Peyer's patch (tissue), 4 donors: ENCODE data around the gene YIPF3.

ENCODE experiments used
- CTCF ChIP-seq, 6 experiments: fragments of 450-650 bp in 4 of 6; fragments of 200-600 bp in 2 of 6; sonication (generic) in 1 of 6; IDR thresholded peaks; one replicate each; pipeline ENCODE4 v1.5.1; 2017 to 2019; ENCODE audit warnings: antibody characterized with exemption in 6 of 6, mild to moderate bottlenecking in 3 of 6, moderate library complexity in 1 of 6
- POLR2A ChIP-seq, 2 donors: fragments of 450-650 bp; IDR thresholded peaks; one replicate each; pipeline ENCODE4 v1.5.1; 2017; ENCODE audit warnings: antibody characterized with exemption in 2 of 2, mild to moderate bottlenecking in 2 of 2, moderate library complexity in 2 of 2

DNA sequence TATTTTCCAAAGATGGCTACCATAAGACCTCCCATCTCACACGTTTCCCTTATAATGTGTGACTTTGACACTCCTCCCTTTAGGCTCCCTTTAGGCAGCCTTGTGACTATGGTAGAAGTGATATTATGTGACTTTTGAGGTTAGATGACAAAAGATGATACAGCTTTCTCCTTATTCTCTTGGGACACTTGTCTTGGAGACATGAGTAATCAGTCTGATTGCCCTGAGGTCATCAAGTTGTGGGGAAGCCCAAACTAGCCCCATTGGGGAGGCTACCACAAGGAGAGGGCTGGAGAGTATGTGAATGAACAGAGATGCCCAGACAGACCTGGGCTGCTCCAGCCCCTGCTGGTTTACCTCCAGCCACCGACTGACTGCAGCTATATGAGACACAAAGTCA is 50.8 kb downstream of the YIPF3 start:
- TF ChIP-seq POLR2A (IDR thresholded peaks at IDR 0.05) (no peak), CTCF (IDR thresholded peaks at IDR 0.05) (no peak)
